Measurements from ENCODE around the gene GABPB1. TPM values are rescaled to one million over a fixed set of nuclear protein-coding genes. Genes with fewer than 3 reads are reported as not detected.

GABPB1 gene
- total and polyA plus RNA-seq, 9 donors: 7.0 to 21.9 (median 15.1) TPM

- Histone ChIP-seq H3K27ac (no peak overlapping the region), H3K4me1 (ENCODE audit: insufficient read depth) (no peaks in the 10 kb centered on the region), H3K27me3 (no peaks in the 10 kb centered on the region), H3K9me3 (no peaks in the 10 kb centered on the region), H3K36me3 (no peaks in the 10 kb centered on the region), H3K4me3 (no peak overlapping the region)
- TF ChIP-seq POLR2A (IDR thresholded peaks at IDR 0.05): no peak
- 94 to 99% (median 95%) methylated on average over 1 of the region's 1 CpG for WGBS, 3 donors
- intact Hi-C loops (cut with DNase I): no loop called here
- no peak for DNase-seq
Observed at GRCh38 chr15:50277370-50277769, 77.6 kb downstream of the GABPB1 start.

- WGBS, 3 donors: 58 to 66% (median 66%) methylated on average over 3 of the region's 3 CpGs
Observed at GRCh38 chr15:50275908-50276307, 79.1 kb downstream of the GABPB1 start.

GRCh38 chr15:50275091-50275490 lies 79.9 kb downstream of the GABPB1 start:
- TF ChIP-seq EP300 (IDR thresholded peaks at IDR 0.05): no peak
- TF ChIP-seq POLR2A (IDR thresholded peaks at IDR 0.05): no peak

More at GRCh38 chr15:50275908-50276307, 79.1 kb downstream of the GABPB1 start:
- H3K4me1 ChIP-seq (ENCODE audit: insufficient read depth): no peaks in the 10 kb centered on the region
- DNase-seq: no peak
- intact Hi-C loops (cut with DNase I): no loop called here
- no peaks in the 10 kb centered on the region for H3K9me3 ChIP-seq
- no peak overlapping the region for H3K27ac ChIP-seq
- TF ChIP-seq POLR2A (IDR thresholded peaks at IDR 0.05): no peak
- TF ChIP-seq EP300 (IDR thresholded peaks at IDR 0.05): no peak
- no peak for TF ChIP-seq CTCF (IDR thresholded peaks at IDR 0.05)
- H3K4me3 ChIP-seq: no peak overlapping the region
- no peaks in the 10 kb centered on the region for H3K27me3 ChIP-seq
- no peaks in the 10 kb centered on the region for H3K36me3 ChIP-seq

GRCh38 chr15:50267577-50267976 lies 87.4 kb downstream of the GABPB1 start:
- Histone ChIP-seq H3K9me3 (no peaks in the 10 kb centered on the region), H3K4me1 (ENCODE audit: insufficient read depth) (no peaks in the 10 kb centered on the region), H3K4me3 (no peak overlapping the region), H3K27ac (no peak overlapping the region), H3K36me3 (no peaks in the 10 kb centered on the region), H3K27me3 (no peaks in the 10 kb centered on the region)
- no peak for TF ChIP-seq EP300 (IDR thresholded peaks at IDR 0.05)
- no peak for TF ChIP-seq POLR2A (IDR thresholded peaks at IDR 0.05)
- no peak for TF ChIP-seq CTCF (IDR thresholded peaks at IDR 0.05)
- WGBS, 3 donors: 75 to 81% (median 76%) methylated on average over 2 of the region's 2 CpGs
- DNase-seq: no peak
- intact Hi-C loops (cut with DNase I): no loop called here

More at GRCh38 chr15:50275091-50275490, 79.9 kb downstream of the GABPB1 start:
- intact Hi-C loops (cut with DNase I): no loop called here
- WGBS, 3 donors: 37 to 46% (median 46%) methylated on average over 2 of the region's 2 CpGs
- no peaks in the 10 kb centered on the region for H3K27me3 ChIP-seq
- no peak for DNase-seq
- H3K9me3 ChIP-seq: no peaks in the 10 kb centered on the region
- no peaks in the 10 kb centered on the region for H3K4me1 ChIP-seq (ENCODE audit: insufficient read depth)
- no peak overlapping the region for H3K4me3 ChIP-seq
- no peaks in the 10 kb centered on the region for H3K36me3 ChIP-seq
- H3K27ac ChIP-seq: no peak overlapping the region

GRCh38 chr15:50265620-50266019 lies 89.4 kb downstream of the GABPB1 start, which contains the start of gene HDC:
Gene HDC, minus strand, starts transcription at chr15:50265726. Its CDS starts 103 bp downstream, at chr15:50265623.
- Histone ChIP-seq H3K4me3 (no peak within 1 kb of the TSS), H3K9me3 (no peaks in the 10 kb centered on the region), H3K36me3 (no peaks in the 10 kb centered on the region), H3K27me3 (no peaks in the 10 kb centered on the region), H3K27ac (no peak within 1 kb of the TSS), H3K4me1 (ENCODE audit: insufficient read depth) (no peaks in the 10 kb centered on the region)
- intact Hi-C loops (cut with DNase I): no loop called here
- 62 to 65% (median 62%) methylated on average over 9 of the region's 9 CpGs for WGBS, 3 donors
- no peak for DNase-seq
- no peak for TF ChIP-seq POLR2A (IDR thresholded peaks at IDR 0.05)
- no peak for TF ChIP-seq EP300 (IDR thresholded peaks at IDR 0.05)
- no peak for TF ChIP-seq CTCF (IDR thresholded peaks at IDR 0.05)
